ENCODE measurements around the gene PRM2.
A peak's percentile ranks its signal among the peaks of the same experiment; 100 is the strongest.
"Not testable (repeated sequence)": the region's sequence is repeated elsewhere in the genome, so short reads cannot be mapped to it uniquely, and the experiment has no call there.

The PRM2 gene

DNA sequence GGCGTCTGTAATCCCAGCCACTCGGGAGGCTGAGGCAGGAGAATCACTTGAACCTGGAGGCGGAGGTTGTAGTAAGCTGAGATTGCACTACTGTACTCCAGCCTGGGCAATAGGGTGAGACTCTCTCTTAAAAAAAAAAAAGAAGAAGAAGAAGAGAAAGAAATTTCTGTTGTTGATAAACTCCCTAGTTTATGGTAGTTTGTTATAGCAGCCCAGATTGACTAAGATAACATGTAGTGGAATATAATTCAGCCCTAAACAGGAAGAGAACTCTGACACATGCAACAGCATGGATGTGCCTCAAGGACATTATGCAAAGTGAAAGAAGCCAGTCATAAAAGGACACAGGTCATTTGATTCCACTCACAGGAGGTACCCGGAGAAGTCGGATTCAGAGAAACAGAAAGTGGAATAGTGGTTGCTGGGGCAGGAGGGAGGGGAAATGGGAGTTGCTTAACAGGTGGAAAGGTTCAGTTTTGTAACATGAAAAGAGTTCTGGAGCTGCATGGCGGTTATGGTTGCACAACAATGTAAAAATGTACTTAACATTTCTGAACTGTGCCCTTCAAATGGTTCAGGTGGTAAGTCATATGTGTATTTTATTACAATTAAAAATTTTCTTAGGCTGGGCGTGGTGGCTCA lies 30.8 kb upstream of the PRM2 start:
- no peak for DNase-seq

GRCh38 chr16:11306381-11306780 lies 30.1 kb upstream of the PRM2 start:
- no peak for DNase-seq

DNA sequence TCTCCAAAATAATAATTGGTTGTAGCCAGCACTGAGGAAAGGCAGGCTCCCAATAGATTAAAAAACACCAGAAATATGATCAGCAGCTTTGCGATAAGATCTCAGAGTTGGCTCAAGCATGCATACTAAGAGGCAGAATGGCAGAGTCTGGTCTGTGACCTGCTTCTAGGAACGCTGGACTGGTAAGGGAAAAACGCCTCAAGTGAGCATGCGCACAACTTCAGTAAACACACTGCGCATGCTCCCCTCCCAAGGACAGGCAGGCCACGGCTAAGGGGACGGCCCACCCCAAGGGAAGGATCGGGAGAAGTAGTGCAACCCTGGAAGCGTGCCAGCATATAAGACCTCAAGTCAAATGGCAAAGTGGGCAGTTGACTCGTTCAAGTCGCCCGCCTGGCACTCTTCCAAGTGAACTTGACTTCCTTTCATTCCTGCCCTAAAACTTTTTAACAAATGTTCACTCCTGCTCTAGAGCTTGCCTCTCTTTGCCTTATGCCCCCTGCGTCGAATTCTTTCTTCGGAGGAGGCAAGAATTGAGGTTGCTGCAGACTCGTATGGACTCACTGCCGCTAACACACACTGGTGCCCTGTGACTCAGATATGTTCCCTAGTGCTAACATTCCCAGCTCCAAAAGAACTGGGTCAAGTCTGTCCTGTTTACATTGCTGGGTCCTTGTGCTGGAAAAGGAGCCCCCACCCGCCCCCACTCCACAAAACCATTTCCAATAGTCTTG lies 27.3 kb upstream of the PRM2 start:
- DNase-seq = peak; percentile 45

GRCh38 chr16:11302977-11303376 lies 26.7 kb upstream of the PRM2 start:
- peak; percentile 81 for DNase-seq

GRCh38 chr16:11301645-11302501 lies 25.6 kb upstream of the PRM2 start:
- DNase-seq = peak; percentile 14

GRCh38 chr16:11300560-11300892 lies 24.2 kb upstream of the PRM2 start:
- no peak for DNase-seq

DNA sequence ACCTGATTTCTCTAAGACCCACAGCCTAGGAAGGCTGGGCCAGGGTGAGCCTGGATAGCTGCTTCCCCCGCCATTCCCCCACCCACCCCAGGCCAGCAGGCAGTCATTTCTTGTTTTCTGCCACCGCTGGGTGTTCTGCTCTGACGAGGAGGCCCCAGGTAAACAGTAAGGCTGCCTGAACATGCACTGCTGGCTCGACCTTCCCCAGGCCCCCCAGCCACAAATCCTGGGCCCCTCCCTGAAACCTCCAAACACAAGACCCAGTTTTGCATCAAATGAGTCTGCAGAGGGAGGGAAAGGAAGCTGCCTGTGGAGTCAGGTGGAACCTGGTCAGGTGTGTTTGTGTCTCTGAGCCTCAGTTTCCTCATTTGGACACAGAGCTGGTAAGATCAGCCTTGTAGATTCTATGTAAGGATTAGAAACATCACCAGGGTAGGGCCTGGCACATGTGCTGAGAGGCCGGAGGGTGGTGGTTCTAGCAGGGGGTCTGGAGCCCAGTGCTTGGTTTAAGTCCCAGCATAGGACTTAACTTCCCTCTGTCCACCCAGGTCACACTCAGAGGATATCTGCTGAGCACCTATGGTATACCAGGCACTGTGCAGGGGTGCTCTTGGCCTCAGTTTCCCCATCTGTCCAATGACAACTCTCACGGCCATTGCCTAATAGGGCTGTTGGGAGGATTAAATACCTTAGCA lies 23.7 kb upstream of the PRM2 start:
- no peak for DNase-seq

DNA sequence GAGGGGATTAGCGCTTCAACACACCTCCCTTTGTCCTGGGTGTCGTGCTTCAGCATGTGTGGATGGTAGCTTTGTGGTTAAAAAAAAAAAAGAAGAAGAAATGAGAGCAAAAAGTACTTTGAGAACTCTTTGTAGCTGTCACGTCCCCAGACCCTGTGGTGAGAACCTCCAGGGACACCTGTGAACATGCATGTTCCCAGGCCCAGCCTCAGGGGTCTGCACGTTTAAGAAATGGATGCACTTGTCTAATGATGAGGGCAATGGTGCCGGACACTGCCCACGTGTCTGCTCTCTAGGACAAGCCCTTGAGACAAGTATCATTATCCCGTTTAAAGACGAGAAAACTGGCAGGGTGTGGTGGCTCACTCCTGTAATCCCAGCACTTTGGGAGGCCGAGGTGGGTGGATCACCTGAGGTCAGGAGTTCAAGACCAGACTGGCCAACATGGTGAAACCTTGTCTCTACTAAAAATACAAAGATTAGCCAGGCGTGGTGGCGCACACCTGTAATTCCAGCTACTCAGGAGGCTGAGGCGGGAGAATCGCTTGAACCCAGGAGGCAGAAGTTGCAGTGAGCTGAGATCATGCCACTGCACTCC lies 22.8 kb upstream of the PRM2 start:
- not testable (repeated sequence) for DNase-seq

- DNase-seq = no peak
Observed at GRCh38 chr16:11298143-11298900, 22.0 kb upstream of the PRM2 start.

DNA sequence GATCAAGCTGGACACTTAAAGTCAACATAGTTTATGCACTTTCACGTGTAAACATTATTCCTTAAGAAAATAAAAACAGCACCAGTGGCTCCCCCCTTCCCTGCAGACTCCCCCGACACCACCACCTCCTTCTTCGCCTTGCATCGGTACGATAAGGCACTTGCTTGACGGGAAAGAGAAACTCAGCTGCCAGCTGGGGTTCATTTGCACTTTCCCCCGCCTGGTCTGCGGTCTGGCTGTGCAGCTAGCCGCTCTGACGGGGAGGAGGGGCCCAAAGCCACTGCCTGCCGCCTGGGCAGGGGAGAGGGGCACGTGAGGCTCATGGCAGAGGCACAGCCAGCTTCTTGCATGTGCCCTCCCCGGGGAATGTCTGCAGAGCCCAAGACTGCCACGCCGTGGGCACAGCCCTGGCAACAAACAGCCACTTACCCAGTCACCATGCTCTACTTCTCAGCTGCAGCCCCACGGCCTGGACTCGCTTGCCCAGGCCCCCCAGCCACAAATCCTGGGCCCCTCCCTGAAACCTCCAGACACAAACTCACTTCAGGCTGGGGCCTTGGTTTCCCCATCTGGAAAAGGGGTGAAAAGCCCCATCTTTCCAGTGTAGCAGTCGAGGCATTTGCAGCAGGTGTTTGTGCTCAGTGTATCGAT lies 21.3 kb upstream of the PRM2 start:
- DNase-seq = peak; percentile 63

GRCh38 chr16:11296706-11297491 lies 20.6 kb upstream of the PRM2 start:
- no peak for DNase-seq

DNA sequence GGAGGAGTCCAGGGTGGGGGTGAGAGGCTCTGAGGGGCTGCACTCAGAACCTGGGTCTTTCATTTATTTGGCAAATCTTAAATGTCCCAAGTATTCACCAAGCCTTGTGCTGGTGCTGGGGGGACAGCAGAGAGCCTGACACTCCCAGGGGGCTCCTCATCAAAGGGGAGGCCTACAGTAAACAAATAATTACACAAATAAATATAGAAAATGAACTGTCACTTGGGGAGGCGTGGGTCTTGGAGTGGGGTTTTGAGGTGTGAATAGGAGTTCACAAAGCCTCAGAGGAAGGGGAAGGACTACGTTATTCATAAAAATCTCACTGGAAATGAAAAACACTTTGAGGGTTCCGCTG lies 20.0 kb upstream of the PRM2 start:
- DNase-seq = no peak

DNA sequence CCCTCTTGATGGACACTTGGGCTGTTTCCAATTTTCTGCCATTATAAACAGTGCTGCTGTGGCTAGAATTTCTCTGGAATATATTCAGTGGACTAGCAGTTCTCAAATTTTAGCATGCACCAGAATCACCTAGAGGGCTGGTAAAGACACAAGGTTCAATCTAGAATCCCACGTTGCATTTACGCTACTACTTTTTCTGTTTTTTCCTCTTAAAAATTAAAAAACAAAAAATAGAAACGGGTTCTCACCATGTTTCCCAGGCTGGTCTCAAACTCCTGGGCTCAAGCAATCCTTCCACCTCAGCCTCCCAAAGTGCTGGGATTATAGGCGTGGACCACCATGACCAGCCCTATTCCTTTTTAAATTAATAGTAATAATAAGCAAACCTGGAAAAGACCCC lies 19.4 kb upstream of the PRM2 start:
- DNase-seq = no peak

- no peak for DNase-seq
Observed at GRCh38 chr16:11292076-11292748, 15.9 kb upstream of the PRM2 start.

- DNase-seq = no peak
Observed at GRCh38 chr16:11291091-11291703, 14.9 kb upstream of the PRM2 start.

DNA sequence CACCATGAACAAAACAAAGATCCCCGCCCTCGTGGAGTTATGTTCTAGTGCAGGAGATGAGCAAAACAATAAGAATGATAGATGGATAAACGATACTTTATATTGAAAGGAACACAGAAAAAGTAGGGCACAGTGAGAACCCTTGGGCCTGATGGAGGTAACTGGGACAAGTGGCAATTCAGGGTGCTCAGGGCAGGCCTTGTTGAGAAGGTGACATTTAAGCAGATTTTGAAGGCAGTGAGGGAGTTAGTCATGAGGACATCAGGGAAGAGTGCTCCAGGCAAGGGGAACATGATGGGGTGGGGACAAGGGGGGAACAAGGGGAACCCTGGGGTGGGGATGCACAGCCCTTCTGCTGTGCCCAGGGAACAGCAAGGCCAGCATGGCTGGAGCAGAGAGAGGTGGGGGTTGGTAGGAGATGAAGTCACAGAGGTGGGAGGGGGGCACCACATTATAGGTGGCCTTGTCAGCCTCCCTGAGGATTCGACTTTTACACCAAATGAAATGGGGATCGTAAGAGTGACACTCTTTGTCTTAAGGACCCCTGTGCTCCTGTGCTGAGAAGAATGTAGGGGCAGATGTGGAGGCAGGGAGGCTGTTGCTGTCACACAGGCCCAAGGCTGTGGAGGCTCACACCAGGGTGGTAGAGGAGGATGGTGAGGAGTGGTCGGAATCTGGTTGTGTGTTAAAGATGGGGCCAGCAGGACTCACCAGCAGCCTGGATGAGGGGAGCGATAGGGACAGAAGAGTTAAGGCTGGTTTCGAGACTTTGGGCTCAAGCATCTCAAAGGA lies 14.0 kb upstream of the PRM2 start:
- no peak for DNase-seq

- not testable (repeated sequence) for DNase-seq
Observed at GRCh38 chr16:11289696-11290095, 13.4 kb upstream of the PRM2 start.

DNA sequence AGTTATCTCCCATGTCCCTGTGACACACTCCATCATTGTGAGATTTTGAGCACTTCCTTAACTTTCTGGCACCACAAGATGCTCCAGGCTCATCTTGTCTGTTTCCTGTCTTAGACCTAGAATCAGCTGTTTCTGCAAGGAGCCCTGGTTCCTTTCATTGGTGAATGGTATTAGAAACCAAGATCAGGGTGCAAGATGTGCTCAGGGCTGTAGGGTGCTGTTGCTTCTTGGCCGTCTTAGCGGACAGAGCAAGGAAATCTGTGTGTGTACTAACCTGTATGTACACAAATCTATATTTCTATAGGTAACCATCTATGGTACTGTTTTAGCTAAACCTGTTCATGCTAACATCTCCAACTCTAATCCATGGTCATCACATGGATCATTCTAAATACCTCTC lies 12.9 kb upstream of the PRM2 start:
- DNase-seq = no peak

DNA sequence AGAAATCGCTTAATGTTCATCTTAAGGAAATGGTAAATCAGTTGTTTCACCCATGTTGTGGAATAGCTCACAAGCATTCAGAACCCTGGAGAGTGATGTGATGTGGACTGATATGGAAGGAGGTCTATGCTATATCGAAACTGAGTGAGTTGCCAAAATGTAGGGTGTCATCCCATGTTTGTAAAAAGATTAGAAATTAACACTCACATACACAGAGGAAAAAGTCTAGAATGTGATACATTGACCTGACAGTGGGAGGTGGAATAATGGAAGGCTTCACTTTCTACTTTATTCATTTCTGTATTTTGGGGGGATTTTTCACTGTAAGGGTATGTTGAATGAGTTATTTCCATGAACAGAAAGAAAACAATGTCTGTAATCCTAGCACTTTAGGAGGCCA lies 9.6 kb upstream of the PRM2 start:
- DNase-seq = no peak

Measured in NCI-H2029 (cell line).